Smooth muscle cell of the brain vasculature (primary cell): Measurements from ENCODE around the gene CDK10.

Source experiments
- DNase-seq: peaks from one replicate; pipeline ENCODE4 v3.0.0-alpha.2; 2012; ENCODE audit warnings: low read depth, low spot score

Gene CDK10

DNA sequence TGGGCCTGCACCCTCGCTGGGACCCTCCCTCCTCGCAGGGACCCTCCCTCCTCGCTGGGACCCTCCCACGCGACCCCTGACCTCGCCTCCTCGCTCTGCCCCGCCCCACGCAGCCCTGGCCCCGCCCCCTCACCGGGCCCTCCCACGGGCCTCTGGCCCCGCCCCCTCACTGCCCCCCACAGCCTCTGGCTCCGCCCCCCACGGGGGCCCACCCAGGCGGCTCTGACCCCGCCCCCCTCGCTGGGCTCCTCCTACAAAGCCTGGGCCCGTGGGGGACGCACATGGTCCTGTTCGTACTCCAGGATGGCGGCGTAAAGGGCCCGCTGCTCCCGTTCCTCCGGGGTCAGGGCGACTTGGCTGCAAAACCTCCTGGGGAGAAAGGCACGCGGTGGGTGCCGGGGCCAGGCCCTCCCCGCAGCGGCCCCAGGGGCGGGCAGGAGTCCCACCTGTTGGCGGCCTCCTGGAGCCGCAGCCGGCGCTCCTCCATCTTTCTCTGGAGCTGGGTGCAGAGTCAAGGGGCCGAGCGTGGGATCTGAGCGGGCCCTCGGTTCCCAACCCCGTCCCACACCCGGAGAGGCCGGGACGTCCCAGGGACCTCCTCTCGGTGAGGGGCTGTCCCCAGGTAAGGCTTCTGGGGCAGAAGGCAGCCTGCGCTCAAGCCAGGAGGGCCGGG is 25.2 kb downstream of the CDK10 start:
- DNase-seq, result no peak

DNA sequence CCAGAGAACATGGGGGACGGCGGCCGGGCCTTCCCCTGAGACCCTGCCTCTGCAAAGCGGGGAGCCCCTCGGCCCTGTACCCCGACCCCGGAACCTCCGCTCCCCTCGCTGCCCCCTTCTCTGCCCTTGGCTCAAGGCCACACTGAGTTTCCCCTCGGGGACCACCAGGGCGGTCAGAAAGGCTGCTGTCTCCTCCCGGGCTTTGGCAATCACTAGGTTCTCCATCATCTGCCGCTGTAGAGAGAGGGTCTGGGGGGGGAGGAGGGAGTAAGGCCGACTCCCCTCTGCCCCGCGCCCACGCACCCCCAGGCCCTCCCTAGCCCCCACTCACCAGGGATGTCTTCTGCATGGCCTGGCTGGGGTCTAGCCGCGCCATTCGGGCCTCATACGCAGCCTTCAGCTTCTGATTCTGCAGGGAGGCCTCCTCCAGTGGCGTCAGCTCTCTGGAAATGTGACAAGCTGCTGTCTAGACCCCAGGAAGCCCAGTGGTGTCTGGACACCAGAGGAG is 25.8 kb downstream of the CDK10 start:
- no peak for DNase-seq

DNA sequence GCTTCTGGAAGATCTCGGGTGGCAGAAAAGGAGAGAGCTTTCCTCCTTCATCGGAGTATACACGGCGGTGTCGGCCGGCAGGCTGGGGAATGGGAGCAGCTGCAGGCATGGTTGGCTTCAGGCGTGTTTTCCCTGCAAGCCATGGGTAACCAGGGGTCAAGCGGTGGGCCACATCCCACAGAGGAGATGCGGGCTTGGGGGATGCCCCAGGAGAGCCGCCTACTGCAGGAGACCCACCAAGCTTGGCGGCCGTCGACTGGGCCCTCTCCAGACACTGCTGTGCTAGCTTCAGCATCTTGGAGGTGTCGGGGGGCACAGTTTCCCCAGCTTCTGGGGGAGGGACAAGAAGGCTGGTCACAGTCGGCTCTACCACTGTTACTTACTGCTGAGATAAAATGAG is 30.0 kb downstream of the CDK10 start:
- DNase-seq, result no peak

DNA sequence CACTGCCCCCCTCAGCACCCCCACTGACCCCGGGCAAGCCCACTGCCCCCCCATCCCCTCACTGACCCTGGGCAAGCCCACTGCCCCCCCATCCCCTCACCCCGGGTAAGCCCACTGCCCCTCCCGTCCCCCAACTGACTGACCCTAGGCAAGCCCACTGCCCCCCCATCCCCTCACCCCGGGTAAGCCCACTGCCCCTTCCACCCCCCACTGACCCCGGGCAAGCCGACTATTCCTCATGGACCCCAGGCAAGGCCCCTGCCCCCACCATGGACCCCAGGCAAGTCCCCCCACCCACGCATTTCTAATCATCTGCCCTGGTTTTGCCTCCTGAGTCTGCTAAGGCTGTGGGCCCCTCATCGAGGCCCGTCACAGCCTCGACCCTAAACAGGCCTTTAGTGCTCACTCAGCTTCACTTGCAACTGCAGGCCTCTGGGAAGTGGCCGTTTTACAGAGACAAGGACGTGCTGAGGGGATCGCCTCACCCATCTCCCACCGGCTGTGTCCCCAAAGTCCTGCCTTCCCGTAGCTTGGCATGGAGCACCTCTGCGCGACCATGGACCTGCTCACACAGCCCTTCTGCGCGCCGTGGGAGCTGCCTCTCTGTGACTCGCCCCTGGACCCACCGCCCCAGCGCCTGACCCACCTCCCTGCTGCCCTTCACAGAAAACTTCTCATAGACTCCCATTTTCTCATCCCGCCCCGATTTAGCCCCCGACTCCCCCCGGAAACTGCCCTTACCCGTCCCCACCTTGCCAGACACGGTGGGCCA is 30.6 kb downstream of the CDK10 start:
- DNase-seq, result no peak

DNA sequence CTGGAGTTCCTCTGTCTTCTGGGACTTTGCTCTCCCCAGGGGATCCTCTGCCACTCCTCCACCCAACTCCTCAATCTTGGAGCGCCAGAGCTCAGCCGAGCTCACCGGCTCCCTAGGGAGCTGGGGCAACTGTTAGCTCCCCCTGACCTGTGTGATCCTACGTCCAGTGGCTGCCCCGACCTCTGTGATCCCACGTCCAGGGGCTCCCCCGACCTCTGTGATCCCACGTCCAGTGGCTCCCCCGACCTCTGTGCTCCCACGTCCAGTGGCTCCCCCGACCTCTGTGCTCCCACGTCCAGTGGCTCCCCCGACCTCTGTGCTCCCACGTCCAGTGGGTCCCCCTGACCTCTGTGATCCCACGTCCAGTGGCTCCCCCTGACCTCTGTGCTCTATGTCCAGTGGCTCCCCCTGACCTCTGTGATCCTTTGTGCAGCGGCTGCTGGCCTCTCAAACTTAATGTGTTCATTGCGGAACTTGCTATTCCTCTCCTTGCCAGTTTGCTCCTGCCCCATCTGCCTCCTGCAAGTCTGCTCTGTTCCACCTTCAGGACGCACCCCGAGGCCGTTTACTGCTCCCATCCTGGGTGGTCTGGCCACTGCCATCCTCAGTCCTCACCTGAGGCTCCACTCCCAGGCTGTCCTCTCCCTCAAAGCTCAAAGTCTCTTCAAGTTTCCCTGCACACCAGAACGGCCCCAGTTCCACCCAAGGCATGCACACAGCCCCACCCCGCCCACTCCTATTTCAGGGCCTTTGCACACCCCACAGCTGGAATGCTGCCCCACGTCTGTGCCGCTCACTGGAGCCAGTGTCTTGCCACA is 31.4 kb downstream of the CDK10 start:
- DNase-seq, result no peak

- no peak for DNase-seq
Measured at GRCh38 chr16:89720551-89720812, 34.0 kb downstream of the CDK10 start.

- DNase-seq, result no peak
Measured at GRCh38 chr16:89720813-89721545, 34.5 kb downstream of the CDK10 start, which contains the start of the genes VPS9D1 and ZNF276. Gene VPS9D1, minus strand, starts transcription at chr16:89720898. Its CDS starts 37 bp downstream, at chr16:89720861. Gene ZNF276, plus strand, starts transcription at chr16:89721537. Its CDS starts 104 bp downstream, at chr16:89721641.

DNA sequence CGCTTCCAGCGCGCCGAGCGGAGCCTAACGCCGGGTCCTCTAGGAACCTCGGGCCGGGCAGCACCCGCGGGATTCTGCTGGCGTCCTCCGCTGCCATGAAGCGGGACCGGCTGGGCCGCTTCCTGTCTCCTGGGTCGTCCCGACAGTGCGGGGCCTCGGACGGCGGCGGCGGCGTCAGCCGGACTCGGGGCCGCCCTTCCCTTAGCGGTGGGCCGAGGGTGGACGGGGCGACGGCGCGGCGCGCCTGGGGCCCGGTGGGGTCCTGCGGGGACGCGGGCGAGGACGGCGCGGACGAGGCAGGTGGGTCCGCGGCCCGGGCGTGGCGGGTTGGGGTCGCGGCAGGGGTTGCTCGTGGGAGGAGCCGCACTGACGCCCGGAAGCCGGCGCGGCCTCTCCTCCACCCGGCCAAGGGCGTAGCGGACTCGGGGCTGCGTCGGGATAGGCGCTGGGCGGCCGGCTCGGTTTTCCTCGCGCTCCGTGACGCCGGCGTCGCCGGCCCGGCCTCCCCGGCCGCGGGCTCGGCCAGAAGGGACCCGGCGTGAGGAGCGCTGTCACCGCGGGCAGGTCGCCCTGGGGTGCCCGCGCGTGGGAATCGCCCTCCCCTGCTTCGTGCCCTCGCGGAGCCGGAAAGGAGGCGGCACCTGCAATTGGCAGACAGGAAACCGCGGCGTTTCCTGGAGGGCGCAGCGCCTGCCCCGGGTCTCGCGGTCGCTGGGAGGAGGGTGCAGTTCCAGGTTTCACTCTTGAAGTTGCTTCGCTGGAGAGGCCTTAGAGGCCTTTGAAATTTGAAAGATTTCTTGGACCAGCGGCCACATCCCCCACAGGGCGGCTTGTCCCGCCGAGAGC is 35.3 kb downstream of the CDK10 start:
- DNase-seq, result no peak

DNA sequence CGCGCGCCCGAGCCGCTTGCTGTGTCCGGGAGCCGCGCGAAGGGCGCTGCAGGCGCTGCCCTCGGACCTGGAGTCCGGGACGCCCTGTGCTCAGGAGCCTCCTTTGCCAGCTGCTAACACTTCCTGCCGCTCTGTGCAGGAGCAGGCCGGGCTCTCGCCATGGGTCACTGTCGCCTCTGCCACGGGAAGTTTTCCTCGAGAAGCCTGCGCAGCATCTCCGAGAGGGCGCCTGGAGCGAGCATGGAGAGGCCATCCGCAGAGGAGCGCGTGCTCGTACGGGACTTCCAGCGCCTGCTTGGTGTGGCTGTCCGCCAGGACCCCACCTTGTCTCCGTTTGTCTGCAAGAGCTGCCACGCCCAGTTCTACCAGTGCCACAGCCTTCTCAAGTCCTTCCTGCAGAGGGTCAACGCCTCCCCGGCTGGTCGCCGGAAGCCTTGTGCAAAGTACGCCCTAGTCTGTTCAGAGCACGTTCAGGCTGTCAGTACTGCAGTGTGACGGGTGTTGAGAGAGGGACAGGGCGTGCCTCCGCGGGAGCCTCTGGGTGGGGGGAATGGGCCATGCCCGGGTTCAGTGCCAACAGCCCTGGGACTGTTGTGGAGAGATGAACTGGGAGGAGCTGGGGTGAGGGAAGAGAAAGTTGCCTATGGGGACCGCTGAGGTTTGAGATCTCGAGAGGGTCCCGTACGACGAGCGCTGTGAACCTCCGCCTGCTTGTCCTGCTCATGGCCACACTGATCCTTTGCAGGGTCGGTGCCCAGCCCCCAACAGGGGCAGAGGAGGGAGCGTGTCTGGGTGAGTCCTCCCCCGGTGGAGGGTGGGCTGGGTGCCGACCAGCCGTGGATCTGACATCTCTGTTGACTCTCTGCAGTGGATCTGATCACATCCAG is 36.1 kb downstream of the CDK10 start:
- DNase-seq, result no peak

- no peak for DNase-seq
Measured at GRCh38 chr16:89723279-89724250, 37.1 kb downstream of the CDK10 start.

- no peak for DNase-seq
Measured at GRCh38 chr16:89727406-89728120, 41.1 kb downstream of the CDK10 start.

DNA sequence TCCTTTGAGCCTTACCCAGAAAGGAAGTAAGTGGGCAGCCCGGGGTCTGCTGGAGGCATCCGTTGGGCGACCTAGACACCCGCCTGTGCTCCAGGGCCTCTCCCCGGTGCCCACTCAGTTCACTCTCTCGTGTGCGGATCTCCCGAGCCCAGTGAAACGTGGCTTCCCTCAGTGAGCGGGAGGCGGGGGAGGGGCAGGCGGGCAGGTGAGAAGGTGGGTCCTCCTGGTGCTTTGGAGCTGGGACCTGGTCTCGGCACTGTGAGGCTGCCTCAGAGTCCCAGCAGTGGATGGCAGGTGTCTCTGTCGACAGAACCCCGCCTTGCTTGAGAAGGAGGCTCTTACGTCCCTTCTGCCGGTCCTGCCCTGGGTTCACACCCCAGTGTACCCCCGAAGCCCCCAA is 42.8 kb downstream of the CDK10 start:
- no peak for DNase-seq

DNA sequence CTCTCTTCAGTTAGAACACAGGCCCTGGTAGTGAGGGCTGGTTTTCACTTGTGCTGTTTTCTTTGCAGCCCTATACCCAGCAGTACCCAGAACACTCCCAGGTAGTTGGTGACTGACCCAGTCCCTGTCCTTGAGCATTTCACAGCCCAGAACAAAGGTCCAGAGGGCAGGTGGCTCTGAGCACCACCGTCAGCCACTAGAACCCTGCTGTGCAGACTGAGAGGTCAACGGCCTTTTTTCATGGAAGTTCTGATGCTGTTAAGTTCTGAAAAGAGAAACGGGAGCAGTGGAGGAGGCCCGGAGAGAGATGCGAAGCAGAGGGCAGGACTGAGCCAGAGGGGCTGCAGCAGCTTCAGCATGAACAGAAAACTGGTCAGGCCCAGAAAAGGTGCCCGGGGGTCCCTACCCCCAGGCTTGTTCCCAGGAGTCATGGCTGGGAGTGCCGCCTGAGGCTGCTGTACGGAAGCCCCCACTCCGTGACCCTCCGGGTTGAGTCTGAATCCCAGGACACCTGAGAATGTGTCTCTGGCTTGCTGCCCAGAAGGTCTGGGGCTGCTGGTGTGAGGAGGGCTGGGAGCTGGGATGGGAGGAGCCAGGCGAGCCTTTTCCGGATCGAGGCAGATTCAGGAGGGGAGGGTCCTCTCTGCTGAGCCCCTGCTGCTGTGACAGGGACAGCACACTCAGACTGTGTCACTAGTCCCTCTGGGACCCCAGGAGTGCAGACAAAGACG is 43.5 kb downstream of the CDK10 start:
- DNase-seq, result no peak

GRCh38 chr16:89730610-89731234 is 44.2 kb downstream of the CDK10 start:
- DNase-seq, result no peak

DNA sequence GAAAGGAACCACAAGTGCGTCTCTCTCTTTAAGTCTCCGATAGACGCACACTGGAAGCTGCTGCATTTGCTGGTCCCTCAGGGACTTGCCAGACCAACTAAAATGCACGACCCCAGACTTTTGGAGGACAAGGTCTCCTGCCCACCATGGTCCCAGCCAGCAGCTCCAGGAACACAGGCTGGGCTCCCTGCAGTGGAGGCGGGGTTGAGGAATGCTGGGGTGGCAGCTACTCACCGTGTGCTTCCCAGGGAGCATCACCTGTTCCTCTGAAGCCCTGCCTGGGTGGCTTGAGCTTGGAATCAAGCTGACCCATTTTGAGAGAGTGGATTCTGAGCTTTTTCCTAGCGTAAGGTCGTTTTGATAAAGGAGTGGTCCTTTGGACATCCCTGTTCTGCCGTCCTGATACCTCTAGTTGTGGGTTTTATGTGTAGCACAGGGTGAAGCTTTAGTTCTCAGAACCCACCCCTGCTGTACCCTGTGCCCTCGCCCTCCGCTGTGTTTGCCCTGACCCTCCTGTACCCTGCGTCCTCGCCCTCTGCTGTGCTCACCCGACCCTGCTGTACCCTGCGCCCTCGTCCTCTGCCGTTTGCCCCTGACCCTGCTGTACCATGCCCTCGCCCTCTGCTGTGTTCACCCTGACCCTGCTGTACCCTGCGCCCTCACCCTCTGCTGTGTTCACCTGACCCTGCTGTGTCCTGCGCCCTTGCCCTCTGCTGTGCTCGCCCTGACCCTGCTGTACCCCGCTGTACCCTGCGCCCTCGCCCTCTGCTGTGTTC is 45.8 kb downstream of the CDK10 start:
- no peak for DNase-seq

DNA sequence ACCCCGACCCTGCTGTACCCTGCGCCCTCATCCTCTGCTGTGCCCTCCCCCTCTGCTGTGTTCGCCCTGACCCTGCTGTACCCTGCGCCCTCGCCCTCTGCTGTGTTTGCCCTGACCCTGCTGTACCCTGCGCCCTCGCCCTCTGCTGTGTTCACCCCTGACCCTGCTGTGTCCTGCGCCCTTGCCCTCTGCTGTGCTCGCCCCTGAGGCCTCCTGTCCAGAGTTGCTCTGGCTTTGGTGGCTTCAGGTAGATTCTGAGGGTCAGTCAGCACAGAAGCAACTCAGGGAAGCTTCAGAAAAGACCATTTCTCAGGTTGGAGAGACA is 46.4 kb downstream of the CDK10 start:
- no peak for DNase-seq
